Measurements from ENCODE around the gene SLC35A5. TPM values are rescaled to one million over a fixed set of nuclear protein-coding genes. Genes with fewer than 3 reads are reported as not detected.

The SLC35A5 gene
- polyA plus RNA-seq, 5 donors: 48.3 to 76.4 (median 62.5) TPM

GRCh38 chr3:112564940-112565305, 3.1 kb downstream of the SLC35A5 start:
- DNase-seq: no peak

DNA sequence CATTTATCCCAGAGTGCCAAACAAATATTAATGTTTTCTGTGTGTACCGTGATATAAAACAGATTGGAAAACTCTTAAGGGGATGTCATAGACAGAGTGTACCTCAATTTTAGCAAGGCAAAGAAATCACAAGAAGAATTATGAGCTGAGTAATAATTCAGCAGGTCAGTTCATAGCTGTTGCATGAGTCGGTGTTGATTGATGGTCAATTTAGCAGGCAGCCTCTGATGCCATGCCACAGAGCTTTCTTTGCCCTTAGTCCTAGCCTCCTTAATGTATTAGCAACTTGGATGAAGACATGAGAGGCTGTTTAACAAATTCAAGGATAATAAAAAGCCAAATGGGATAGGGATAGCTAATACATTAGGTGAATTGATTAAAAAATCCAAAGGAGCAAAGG, 6.8 kb downstream of the SLC35A5 start:
- no peak for DNase-seq

DNA sequence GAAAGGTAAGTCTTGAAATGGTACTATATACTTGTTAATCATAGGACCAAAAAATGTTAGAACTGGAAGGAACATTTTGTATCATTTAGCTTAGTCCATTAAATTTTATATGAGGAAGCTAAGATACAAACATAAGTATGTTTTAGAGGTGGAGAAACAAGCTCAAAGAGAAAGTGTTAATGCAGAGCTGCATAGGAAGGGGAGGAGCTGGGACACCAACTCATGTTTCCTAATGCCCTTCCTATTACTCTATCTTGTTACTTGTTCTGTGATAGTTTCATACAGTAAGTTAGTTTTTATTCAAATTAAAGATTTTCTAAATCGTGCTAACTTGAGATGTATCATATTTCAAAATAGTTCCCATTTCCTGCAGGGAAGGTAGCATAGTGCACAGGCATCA, 7.4 kb downstream of the SLC35A5 start:
- DNase-seq: no peak

DNA sequence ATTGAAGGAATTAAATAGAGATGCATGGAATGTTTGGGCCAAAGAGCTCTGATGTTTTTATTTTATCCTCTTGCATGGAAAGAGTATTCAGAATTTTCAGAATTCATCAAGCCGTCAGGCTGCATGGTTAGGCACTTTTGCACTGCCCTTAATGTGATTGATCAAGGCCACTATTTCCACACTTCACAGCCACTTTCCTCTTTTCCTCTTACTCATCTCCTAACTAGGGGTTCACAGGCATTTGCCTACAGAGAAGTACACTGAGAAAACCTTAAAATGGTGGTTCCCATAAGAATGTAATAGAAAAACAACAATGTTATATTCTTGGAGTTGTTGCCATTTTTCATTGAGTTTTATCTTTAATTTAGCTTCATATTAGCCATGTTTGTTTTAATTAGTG, 10.9 kb downstream of the SLC35A5 start:
- no peak for DNase-seq

DNA sequence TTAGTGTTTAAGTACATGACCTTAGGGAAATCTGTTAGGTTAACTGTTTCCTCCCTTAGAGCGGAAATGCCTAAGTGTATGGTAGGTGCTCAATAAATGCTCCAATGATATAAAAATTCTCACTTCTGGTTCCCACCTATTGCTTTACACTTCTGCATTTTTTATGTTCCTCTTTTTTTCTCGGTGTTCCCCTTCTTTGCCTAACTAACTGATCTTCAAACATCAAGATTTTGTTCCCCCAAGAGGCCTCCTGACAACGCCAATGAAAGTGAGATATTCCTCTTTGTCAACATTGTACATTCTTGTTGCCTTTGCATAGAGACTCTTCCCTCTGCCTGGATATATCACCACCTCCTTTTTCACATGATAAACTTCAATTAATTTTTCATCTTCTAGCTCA, 17.4 kb downstream of the SLC35A5 start:
- no peak for DNase-seq

DNA sequence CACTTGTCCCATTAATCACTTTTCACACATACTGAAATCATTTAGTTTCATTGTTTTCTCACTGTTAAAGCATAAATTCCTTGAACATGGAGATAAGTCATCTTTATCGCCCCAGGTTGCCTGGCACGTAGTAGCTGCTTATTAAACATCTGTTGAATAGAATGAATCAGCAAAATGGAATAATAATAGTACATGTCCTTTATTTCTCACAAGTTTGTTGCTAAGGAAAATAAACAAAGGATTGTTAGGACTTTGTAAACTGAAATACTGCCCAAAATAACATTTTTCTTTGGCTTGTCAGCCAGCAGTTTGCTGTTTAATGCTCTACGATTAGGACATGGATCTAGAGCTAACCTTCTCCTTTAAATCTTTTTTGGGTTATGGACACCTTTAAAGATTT, 17.9 kb downstream of the SLC35A5 start:
- no peak for DNase-seq

DNA sequence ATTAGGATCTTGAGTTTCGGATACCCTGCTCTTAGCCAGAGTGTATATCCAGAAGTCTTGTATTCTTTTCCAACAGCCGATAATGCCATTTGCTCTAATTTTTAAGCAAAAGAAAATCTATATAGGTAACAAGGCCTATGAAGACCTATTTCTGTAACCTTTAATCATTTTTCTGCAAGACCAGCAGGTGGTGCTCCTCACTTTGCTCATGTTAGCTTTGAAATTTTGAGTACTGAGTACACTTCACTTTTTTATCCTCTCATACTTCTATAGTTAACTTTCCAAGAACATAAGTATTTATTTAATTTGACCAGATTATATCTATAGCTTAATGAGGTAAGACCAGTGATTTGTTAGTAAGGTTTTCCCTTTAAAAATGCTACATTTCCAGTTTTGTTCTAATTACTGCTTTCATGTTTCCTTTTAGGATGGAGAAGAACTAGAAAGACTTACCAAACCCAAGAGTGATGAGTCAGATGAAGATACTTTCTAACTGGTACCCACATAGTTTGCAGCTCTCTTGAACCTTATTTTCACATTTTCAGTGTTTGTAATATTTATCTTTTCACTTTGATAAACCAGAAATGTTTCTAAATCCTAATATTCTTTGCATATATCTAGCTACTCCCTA, 20.5 kb downstream of the SLC35A5 start:
- DNase-seq: peak; percentile 24 to 50

- DNase-seq: no peak
Observed at GRCh38 chr3:112583105-112583504, 21.3 kb downstream of the SLC35A5 start.

GRCh38 chr3:112585782-112586181, 23.9 kb downstream of the SLC35A5 start:
- DNase-seq: no peak

DNA sequence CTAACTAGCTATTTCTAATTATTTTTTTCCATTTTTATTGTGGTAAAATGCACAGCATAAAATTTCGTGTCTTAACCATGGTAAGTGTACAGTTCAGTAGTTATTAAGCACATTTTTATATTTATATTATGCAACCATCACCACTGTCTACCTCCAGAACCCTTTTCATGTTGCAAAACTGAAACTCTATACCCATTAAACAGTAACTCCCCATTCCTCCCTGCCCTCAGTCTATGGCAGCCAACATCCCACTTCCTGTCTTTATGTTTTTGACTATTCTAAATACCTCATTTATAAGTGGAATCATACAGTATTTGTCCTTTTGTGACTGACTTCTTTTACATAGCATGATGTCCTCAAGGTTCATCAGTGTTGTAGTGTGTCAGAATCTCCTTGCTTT, 25.5 kb downstream of the SLC35A5 start:
- DNase-seq: no peak

GRCh38 chr3:112593258-112593657, 31.4 kb downstream of the SLC35A5 start:
- DNase-seq: no peak

DNA sequence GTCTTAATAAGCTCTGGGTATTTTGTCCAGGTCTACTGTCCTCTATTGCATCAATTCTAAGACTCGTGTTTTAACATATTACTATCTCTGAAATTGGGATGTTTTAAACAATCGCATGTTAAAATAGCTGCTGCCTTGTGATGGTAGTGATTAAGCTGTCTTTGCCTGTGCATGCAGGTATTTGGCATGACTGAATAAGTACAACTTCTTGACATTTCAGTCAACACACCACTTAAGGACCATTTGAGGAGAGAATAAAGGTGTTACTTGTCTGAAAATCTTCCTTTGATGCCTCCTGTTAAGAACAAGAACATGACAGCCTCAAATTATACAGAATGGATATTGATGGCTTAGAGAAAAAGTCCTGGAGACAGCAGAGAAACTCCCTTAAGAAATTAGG, 33.0 kb downstream of the SLC35A5 start:
- DNase-seq: no peak

DNA sequence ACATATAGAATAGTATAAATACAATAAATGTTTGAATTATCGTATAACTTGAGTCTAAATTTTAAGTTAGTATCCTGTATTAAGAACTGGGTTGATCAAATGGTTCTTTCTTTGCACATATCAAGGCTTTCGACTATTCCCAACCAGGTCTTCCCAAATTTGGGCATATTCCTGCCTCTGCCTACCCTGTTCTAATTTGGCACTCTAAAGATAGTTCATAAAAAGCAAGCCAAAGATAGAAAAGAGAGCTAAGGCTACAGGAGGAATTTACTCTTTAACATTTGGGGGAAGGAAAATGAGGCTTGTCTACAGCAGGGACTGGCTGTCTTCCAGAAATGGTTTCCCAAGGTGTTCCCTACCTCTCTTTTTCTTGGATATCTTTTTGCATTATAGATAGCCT, 36.1 kb downstream of the SLC35A5 start:
- no peak for DNase-seq

DNA sequence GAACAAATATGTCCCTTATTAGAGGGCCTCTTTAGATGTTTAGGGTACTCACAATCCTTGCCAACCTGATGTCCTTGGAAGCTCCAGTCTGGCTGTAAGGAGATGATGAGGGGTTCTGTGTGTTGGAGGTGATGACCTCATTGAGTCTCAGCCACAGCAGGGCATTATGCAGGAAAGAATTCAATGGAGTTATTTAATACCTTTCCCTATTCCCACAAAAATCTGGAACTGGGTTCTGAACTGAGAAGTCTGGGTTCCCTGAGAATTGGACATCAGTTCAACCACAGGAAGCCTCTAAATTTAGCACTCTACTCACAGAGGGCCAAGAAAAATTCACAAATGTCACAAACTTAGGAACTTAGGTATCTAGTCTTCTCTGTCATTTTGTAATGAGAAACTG, 36.9 kb downstream of the SLC35A5 start:
- DNase-seq: no peak

GRCh38 chr3:112602217-112602838, 40.5 kb downstream of the SLC35A5 start:
- no peak for DNase-seq

GRCh38 chr3:112604536-112604935, 42.7 kb downstream of the SLC35A5 start:
- no peak for DNase-seq

DNA sequence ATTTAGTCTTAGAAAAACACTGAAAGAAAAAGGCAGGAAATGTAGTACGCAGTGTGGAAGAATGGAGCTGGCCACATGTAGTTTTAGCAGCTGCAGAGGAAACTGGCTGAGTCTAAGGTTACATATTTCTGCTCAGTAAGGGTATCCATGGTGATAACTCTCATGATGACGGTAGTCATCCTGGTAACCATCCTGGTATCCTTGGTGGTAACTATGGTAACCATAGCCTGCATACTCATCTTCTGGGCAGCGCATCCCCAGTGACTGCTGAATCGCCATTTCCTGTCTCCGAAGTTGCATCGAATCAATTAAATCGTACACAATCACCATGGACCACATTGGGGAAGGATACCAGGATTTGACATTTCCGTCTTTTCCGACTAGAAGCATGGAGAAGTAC, 43.4 kb downstream of the SLC35A5 start:
- no peak for DNase-seq

GRCh38 chr3:112606098-112606497, 44.3 kb downstream of the SLC35A5 start:
- peak in 1 of 2 donors; percentile 25 for DNase-seq

DNA sequence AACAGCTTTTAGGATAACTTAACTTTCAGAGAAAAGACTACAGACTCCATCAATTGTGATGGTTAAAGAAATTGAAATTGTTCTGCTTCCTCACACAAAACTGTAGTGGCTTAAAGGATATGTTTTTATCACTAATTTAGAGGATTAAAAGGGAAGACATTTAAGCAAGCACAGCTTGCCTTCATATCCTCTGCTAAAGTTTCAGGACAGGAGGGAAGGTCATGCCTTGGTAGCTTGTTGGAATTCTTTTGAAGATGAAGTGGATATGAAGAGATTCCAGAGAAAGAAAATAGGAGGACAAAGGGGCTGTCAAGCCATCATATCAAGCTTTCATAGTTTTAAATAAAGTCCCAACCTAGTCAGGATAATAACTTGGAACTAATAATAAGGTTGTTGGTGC, 46.0 kb downstream of the SLC35A5 start:
- DNase-seq: no peak

DNA sequence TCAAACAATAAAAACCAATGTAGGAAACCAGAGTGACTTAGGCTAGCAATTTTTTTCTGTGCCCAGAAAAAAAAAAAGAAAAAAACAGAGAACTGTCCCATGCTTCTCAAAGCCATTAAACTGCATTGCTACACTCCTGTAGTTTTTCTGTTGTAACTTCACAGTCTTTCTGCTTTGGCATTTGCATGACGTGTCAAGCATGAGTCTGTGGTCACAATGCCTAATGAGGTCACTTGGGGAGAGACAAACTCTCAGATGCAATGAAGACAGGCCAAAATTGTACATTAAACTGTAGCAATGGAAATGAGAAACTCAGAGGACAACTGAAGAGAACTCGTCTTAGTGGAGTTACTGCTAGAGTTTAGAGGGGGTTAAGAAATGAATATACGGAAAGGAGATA, 48.3 kb downstream of the SLC35A5 start:
- DNase-seq: no peak

GRCh38 chr3:112611752-112612515, 50.1 kb downstream of the SLC35A5 start:
- no peak for DNase-seq

DNA sequence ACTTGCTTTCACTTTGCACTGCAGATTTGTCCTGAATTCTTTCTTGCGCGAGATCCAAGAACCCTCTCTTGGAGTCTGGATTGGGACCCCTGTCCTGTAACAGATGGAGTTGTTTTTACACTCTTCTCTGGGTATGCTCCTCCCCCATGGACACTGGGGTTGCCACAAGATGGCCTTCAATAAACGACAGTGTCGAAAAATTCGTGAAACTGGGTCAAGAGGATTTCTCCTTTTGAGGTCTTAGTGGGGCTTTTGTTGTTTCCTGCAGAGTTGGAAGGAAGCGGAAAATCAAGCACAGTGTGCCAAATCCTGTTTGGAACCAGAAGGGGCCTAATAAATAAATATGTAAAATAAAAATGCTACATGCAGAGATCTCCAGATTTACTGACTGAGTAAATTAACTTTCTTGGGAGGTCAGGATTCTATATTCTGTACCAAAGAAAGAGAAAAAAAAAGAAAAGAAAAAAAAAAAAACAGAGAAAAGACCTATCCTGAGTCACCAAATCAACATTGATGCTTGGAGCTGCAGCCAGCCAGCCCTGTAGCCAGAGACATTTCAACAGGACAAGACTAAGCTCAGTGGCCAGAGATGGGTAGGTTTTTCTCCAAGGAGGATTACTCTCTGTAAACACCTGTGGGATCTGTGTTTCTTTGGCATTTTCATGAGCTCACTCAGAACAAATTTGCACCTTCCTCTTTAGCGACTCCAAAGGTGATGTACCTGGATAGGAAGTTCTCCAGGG, 54.3 kb downstream of the SLC35A5 start:
- DNase-seq: no peak

- DNase-seq: no peak
Observed at GRCh38 chr3:112617285-112617684, 55.4 kb downstream of the SLC35A5 start.
